GM10266 (cell line): ENCODE results near the gene DOC2B.
"Not testable (repeated sequence)": the region's sequence is repeated elsewhere in the genome, so short reads cannot be mapped to it uniquely, and the experiment has no call there.

Experiments
- DNase-seq: peaks from one replicate; pipeline ENCODE4 v3.0.0; 2012; ENCODE audit errors: extremely low spot score
- TF ChIP-seq, protein P1 (sequence below): IDR thresholded peaks from 2 replicates; pipeline ENCODE4 v1.5.1; 2012; ENCODE audit warnings: mild to moderate bottlenecking, low read depth; ENCODE audit not compliant: control insufficient read depth, insufficient read depth; ENCODE audit errors: missing control alignments

Gene DOC2B

DNA sequence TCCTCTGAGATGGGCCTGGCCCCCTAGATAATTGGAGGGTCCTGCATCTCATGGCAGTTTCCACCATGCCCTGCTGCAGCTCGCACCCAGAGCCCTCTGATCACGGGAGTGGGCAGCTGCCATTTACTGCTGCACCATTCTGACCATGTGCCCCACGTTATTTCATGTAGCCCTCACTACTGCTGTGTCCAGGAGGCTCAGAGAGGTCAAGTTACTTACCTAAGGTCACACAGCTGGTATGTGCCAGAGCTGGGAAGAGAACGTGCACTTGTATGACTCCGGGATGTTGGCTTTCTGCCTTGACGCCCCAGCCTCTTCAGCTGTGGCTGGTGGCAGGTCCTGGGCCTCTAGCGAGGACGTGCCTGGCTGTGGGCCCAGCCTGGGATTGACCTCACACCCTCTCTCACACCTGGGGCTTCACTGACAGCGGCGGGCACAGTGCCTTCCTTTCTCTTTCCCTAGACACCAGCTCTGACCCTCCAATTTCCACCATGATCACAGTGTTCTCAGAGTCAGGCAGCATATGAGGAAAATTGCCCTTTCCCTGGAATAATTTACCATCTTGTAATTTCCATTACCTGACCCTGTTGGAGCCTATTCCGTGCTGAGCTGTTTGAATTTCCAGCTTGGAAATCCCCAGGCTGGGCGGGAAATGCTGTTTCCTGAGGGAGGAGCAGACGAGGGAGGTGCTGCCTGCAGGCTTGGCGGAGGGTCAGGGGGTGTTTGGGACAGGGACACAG lies 18.5 kb upstream of the DOC2B start:
- TF ChIP-seq, protein P1, sequence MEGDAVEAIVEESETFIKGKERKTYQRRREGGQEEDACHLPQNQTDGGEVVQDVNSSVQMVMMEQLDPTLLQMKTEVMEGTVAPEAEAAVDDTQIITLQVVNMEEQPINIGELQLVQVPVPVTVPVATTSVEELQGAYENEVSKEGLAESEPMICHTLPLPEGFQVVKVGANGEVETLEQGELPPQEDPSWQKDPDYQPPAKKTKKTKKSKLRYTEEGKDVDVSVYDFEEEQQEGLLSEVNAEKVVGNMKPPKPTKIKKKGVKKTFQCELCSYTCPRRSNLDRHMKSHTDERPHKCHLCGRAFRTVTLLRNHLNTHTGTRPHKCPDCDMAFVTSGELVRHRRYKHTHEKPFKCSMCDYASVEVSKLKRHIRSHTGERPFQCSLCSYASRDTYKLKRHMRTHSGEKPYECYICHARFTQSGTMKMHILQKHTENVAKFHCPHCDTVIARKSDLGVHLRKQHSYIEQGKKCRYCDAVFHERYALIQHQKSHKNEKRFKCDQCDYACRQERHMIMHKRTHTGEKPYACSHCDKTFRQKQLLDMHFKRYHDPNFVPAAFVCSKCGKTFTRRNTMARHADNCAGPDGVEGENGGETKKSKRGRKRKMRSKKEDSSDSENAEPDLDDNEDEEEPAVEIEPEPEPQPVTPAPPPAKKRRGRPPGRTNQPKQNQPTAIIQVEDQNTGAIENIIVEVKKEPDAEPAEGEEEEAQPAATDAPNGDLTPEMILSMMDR: no peak
- no peak for DNase-seq

GRCh38 chr17:199191-199604 lies 17.7 kb upstream of the DOC2B start:
- DNase-seq: no peak
- TF ChIP-seq, protein P1: no peak

GRCh38 chr17:198225-198624 lies 16.8 kb upstream of the DOC2B start:
- DNase-seq: not testable (repeated sequence)

DNA sequence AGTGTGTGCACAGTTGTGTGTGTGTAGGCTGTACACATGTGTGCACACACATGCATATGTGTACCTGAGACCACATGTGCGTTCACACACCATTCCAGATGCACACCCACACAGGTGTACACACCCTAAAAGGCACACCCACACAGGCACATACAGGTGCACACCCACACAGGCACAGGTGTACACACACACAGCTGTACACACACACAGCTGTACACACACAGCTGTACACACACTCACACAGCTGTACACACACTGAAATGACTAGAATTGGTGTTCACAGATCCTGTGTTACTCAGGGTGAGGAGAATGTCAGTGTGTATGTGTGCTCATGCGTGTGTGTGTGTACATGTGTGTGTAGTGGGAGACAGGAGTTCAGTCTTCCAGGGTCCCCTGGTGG lies 15.9 kb upstream of the DOC2B start:
- no peak for DNase-seq
- TF ChIP-seq, protein P1: no peak

DNA sequence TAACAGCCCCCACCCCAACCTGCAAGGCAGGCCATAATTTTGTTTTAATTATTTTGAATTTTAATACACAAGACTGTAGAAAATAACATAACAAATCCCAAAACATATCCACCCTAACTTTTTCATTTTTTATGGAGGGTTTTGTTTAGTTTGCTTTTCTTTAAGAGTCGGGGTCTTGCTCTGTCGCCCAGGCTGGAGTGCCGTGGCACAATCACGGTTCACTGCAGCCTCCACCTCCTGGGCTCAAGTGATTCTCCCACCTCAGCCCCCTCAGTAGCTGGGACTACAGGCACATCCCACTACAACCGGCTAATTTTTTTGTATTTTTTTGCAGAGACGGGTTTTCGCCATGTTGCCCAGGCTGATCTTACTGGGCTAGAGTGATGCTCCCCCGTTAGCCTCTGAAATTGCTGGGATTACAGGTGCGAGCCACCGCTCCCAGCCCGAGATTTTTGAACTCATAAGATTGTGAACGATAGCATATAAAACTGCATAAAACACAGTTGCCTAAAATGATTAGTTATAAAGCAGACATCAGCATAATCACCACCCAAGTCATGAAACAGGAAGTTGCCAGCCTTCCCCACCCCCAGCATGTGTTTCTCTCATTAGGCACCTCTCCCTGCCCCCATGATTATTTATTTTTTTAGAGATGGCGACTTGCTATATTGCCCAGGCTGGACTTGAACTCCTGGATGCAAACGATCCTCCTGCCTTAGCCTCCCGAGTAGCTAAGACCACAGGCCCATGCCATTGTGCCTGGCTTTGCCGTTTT lies 13.6 kb upstream of the DOC2B start:
- TF ChIP-seq, protein P1: no peak
- no peak for DNase-seq

GRCh38 chr17:193841-194806 lies 12.7 kb upstream of the DOC2B start:
- no peak for DNase-seq
- TF ChIP-seq, protein P1: no peak

DNA sequence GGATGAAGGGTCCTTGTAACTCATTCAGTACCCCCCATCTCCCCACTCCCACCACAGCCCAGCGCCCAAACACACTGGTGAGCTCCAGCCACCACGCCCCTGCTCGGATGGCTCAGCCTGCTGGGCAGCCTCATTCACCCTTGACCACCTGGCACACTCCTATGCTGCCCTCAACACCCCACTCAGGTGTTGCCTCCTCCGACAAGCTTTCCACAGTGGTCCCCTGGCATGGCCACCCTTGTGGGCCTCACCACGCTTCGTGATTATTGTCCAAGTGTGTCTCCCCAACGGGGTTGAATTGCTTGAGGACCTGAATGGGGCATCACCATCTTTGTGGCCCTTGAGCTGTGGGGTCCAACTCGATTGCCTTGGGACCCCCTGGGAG lies 12.0 kb upstream of the DOC2B start:
- TF ChIP-seq, protein P1: no peak
- no peak for DNase-seq
